ENCODE measurements around the gene GALNT3.

DNA sequence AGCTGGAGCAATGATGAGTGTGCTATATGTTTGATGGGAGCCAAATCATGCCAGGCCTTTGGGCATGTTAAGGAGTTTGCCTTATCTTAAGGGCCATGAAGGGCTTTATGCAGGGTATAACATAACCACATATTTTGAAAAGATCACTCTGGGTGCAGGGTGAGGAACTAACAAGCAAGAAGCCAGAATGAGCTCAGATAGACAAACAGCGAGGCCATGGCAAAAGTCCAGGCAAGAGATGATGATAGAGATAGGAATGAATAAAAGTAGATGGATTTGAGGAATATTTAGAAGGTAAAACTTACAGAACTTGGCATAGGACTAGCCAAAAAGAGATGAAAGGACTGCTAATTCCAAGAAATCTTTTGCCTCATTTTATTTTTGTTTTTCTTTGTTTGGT, 6.7 kb downstream of the GALNT3 start:
- TF ChIP-seq POLR2A (IDR thresholded peaks at IDR 0.05), result no peak
- TF ChIP-seq, protein P1, sequence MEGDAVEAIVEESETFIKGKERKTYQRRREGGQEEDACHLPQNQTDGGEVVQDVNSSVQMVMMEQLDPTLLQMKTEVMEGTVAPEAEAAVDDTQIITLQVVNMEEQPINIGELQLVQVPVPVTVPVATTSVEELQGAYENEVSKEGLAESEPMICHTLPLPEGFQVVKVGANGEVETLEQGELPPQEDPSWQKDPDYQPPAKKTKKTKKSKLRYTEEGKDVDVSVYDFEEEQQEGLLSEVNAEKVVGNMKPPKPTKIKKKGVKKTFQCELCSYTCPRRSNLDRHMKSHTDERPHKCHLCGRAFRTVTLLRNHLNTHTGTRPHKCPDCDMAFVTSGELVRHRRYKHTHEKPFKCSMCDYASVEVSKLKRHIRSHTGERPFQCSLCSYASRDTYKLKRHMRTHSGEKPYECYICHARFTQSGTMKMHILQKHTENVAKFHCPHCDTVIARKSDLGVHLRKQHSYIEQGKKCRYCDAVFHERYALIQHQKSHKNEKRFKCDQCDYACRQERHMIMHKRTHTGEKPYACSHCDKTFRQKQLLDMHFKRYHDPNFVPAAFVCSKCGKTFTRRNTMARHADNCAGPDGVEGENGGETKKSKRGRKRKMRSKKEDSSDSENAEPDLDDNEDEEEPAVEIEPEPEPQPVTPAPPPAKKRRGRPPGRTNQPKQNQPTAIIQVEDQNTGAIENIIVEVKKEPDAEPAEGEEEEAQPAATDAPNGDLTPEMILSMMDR (IDR thresholded peaks at IDR 0.05), result no peak
- no peak for TF ChIP-seq POLR2AphosphoS5 (IDR thresholded peaks at IDR 0.05)

All from sigmoid colon (tissue), 4 donors.